IPS DF 4.7 (cell line): ENCODE data around the gene H1-8.
"Not testable (repeated sequence)": the region's sequence is repeated elsewhere in the genome, so short reads cannot be mapped to it uniquely, and the experiment has no call there.

ENCODE experiments used
- DNase-seq: peaks from one replicate; pipeline ENCODE4 v3.0.0-alpha.2; 2013; ENCODE audit warnings: low spot score; ENCODE audit errors: extremely low read depth

The H1-8 gene, protein sequence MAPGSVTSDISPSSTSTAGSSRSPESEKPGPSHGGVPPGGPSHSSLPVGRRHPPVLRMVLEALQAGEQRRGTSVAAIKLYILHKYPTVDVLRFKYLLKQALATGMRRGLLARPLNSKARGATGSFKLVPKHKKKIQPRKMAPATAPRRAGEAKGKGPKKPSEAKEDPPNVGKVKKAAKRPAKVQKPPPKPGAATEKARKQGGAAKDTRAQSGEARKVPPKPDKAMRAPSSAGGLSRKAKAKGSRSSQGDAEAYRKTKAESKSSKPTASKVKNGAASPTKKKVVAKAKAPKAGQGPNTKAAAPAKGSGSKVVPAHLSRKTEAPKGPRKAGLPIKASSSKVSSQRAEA

GRCh38 chr3:129543156-129543790 lies at the start of gene H1-8:
Gene H1-8 (plus strand): TSS chr3:129543175. CDS start chr3:129543219, 44 bp downstream.
- no peak for DNase-seq

DNA sequence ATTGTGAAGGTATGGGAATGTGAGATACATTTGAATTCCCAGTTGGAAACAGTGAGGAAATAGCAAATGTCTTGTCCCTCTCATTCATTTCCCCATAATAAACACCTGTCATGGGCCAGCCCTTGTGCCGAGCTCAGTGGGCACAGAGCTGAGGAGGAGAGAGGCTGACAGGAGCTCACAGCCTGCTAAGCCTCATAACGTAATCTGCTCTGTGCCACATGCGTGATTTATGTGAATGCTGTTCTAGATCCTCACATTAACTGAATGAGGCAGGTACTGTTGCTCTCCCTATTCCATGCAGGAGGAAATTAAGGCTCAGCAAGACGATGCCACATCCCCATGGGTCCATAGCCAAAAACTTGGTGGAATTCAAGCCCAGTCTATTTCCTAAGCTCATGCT lies 49.8 kb upstream of the H1-8 start:
- no peak for DNase-seq

- not testable (repeated sequence) for DNase-seq
Observed at GRCh38 chr3:129494499-129494898, 48.5 kb upstream of the H1-8 start.

GRCh38 chr3:129495006-129495639 lies 47.9 kb upstream of the H1-8 start:
- DNase-seq: not testable (repeated sequence)

- not testable (repeated sequence) for DNase-seq
Observed at GRCh38 chr3:129497876-129498275, 45.1 kb upstream of the H1-8 start.

DNA sequence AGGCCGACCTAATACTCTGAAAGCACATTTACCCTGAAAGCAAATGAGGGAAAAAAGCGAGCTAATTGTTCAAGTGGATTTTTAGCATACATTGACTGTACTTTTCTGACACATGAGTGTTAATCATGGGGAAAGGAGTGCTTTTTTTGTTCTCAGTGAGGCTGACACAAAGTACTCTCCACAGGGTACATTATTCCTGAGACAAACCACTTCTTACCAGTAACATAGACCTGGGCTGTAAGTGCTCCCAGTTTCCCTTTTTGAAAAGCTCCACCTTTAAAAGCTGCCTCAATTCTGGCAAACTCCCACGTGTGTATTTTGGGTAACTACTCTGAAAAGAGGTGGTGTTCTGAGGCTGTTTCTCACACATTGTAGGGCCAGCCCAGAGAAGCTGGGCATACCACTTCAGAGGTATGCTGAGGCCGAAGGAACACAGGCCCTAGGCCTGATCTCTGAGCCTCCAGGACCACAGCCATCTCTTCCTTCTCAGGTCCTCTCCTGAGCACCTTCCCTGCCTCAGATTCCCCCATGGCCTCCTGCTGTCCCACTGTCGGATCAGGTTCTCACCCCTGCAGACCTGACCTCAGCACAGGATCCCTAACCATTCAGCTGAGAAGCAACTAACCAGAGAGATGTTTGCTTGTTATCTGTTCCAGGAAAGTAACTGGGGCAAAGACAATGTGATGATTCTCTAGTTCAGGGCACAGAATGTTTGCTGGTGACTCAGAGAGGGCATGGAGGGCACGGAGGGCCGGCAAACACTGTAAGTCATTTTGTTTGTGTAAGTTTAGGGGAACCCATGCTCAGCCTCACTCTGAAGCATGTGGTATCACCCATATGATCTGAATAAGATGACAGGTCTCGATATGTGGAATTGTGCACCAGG lies 44.1 kb upstream of the H1-8 start:
- DNase-seq: not testable (repeated sequence)

DNA sequence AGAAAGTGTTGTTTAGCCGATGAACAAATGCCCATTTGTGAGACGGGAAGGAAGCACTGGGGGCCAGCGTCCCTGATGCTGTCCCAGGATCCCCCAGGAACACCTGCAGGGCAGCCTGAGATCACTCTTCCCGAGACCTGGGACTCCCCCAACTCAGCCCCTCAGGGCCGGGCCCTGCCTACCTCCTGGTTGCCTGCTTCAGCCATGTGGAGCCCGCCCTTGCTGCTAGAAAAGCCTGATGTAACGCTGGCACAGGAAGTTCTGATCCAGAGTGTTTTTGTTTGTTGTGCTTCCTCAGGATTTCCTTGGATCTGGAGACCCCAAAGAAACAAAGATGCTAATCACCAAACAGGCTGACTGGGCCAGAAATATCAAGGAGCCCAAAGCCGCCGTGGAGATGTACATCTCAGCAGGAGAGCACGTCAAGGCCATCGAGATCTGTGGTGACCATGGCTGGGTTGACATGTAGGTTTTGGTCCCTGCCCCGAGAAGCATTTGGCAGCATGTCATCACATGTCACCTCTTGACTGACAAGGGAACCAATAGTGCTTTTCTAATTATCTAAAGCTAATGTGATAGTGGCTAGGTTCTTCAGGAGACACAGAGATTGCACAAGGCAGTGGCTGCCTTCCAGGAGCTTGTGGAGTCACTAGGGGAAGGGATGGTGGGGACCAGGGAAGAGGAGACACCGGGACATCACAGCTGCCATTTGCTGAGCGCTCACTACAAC lies 43.2 kb upstream of the H1-8 start:
- DNase-seq: not testable (repeated sequence)

DNA sequence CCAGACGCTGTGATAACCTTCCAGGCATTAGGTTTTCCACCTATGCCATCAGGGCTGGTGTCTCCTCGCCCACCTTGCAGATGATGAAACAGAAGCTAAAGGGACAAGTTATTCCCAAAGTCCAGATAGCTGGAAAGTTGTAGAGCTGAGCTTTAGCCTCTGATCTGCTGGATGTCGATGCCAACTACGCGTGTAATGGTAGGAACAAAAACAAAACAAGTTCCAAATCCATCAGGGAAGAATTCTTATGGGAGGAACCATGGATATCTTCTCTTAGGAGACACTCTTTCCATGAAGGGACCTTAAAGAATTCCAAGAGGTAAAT lies 42.7 kb upstream of the H1-8 start:
- DNase-seq: no peak

DNA sequence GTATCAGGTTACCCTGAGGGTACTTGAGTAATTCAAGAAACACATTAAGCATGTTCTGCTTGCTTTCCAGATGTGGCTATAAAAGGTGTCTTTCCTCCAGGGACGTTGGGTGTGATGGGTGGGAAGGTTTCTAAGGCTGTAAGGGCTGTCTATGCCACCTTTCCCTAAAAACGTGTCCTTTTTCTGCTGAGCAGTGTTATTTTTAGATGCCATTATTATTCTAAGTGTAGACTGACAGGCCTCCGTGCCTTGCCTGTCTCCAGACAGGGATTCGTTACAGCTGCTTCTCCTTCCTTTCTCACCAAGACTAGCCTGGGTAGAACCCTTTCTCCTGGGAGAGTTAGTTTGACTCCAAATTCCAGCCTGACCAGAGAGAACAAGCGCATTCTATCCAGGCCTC lies 41.3 kb upstream of the H1-8 start:
- DNase-seq: no peak

DNA sequence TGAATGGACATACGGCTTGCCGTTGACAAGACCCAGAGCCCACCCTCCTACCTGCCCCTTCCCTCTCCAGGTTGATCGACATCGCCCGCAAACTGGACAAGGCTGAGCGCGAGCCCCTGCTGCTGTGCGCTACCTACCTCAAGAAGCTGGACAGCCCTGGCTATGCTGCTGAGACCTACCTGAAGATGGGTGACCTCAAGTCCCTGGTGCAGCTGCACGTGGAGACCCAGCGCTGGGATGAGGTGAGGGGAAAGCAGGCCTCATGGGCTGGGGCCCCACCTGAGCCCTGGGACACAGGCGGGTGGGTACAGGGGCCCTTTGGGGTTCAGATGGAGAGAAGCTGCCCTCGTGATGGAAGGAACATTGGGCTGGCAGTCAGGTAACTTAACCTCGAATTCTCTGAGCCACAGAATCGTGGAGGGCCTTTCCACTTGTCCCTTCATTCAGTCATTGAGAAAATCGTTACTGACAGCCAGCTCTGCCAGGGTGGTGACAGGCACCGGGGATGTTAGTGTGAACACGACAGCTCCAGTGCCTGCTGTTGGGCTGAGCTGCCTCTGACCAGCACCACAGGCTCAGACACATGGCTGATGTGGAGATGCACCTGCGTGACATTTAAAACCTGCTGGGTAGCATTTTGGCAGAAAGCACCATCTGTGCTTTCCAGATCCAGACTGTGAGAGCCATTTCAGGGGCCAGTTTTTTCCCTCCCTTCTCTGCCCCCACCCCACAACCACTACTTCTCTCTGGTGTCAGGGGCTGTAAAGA lies 40.1 kb upstream of the H1-8 start:
- no peak for DNase-seq

GRCh38 chr3:129503471-129504291 lies 39.3 kb upstream of the H1-8 start:
- DNase-seq: no peak

DNA sequence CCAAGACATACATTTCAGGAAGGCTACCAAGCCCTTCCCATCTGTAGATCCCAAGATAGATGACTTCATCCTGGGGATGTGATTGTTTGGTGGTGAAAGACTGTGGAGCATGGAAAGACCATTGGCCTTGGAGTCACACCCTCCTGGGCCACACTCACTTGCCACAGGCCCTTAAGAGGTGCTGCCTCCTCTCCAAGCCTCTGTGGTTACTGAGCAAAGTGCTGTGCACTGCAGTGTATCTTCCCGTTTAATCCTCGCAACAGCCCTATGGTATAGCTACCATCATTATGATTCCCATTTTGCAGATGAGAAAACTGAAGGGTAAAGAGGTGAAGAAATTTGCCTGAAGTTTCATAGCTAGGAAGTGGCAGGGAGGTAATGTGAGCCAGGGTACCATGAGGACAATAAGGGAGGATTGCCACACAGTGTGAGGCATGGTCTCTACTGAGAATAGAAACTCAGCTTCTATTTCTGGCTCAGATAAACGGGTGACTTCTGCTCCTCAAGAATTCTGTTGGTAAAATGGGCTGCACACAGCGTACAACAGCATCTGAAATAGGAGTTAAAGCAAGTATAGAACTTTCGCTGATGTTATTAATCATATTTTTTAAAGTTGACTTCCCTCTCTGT lies 38.4 kb upstream of the H1-8 start:
- DNase-seq: no peak

- DNase-seq: no peak
Observed at GRCh38 chr3:129505341-129505740, 37.6 kb upstream of the H1-8 start.

- DNase-seq: no peak
Observed at GRCh38 chr3:129506231-129506742, 36.7 kb upstream of the H1-8 start.

- DNase-seq: no peak
Observed at GRCh38 chr3:129507181-129507831, 35.7 kb upstream of the H1-8 start.

DNA sequence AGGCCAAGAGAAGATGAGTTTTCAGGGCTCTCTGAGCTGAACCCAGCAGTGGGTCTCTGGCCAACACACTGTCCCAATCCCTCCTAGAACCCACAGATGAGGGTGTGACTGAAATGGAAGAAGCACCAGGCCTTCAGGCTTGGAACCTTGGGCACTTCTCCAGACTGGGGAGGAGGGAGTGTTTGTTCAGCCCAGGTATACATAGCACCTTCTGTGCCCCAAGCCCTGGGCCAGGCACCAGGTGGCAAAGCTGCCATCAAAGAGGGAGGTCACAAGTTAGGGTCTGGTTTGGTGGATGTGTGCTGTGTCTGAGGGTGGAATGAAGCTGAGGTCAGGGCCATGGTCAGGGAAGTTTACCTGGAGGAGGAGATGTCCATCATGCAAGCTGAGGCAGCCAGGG lies 30.4 kb upstream of the H1-8 start:
- DNase-seq: no peak

GRCh38 chr3:129513705-129514104 lies 29.3 kb upstream of the H1-8 start:
- DNase-seq: no peak

DNA sequence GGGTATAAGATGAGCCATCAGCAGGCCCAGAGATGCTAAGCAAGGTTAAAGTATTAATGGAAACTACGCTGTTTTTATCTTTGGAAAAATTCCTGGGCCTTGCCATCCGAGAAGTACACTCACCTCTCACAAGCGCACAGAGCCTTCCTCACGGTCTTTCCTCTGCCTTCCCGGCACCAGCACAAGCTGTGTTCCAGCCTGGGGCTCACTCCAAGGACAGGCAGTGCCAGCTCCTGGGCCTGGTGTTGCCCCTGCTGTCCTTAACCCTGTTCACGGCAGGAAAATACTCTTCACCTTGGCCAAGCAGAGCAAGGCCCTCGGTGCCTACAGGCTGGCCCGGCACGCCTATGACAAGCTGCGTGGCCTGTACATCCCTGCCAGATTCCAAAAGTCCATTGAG lies 28.9 kb upstream of the H1-8 start:
- DNase-seq: no peak
